KOPT-K1 (cell line): ENCODE data around the gene ZNF556.
"Not testable (repeated sequence)": the region's sequence is repeated elsewhere in the genome, so short reads cannot be mapped to it uniquely, and the experiment has no call there.

Experiments used
- H3K27ac ChIP-seq: fragments of 200-600 bp; sonication (generic); 2 replicates; pipeline ENCODE4 v1.5.1; 2016; ENCODE audit warnings: antibody characterized with exemption, mild to moderate bottlenecking, low read depth, low read length; ENCODE audit not compliant: poor library complexity, severe bottlenecking
- H3K36me3 ChIP-seq: fragments of 200-600 bp; sonication (generic); 2 replicates; pipeline ENCODE4 v1.5.1; 2017; ENCODE audit warnings: antibody characterized with exemption, mild to moderate bottlenecking, low read length, moderate library complexity; ENCODE audit not compliant: insufficient read depth
- H3K9me3 ChIP-seq: fragments of 200-600 bp; sonication (generic); 2 replicates; pipeline ENCODE4 v1.5.1; 2017; ENCODE audit warnings: antibody characterized with exemption, low read length, mild to moderate bottlenecking; ENCODE audit not compliant: insufficient read depth, poor library complexity, severe bottlenecking

ZNF556 gene

DNA sequence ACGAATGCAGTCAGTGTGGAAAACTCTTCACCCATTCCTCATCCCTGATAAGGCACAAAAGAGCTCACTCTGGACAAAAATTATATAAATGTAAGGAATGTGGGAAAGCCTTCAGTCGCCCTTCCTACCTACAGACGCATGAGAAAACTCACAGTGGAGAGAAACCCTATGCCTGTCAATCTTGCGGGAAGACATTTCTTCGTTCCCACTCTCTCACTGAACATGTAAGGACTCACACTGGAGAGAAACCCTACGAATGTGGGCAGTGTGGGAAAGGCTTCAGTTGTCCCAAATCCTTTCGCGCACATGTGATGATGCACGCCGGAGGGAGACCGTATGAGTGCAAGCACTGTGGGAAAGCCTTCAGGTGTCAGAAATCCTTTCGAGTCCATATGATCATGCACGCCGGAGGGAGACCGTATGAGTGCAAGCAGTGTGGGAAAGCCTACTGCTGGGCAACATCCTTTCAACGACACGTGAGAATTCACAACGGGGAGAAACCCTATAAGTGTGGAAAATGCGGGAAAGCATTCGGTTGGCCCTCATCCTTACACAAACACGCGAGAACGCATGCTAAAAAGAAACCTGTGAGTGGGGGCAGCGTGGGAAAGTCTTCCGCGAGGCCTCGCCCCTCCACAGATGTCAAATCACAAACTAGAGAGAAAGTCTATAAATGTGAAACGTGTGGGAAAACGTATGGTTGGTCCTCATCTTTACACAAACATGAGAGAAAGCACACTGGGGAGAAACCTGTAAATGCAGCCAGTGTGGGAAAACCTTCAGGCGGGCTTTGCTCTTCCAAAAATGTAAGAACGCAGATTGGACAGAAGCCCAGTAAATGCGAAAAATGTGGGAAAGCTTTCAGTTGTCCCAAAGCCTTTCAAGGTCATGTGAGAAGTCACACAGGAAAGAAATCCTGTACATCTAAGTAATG is 10.5 kb downstream of the ZNF556 start:
- Histone ChIP-seq H3K36me3 (no peaks in the 10 kb centered on the region), H3K27ac (no peak overlapping the region), H3K9me3 (peaks cover 46% of the 10 kb centered on the region)

- Histone ChIP-seq H3K9me3 (peaks cover 12% of the 10 kb centered on the region), H3K36me3 (no peaks in the 10 kb centered on the region), H3K27ac (no peak overlapping the region)
Measured at GRCh38 chr19:2883686-2884439, 16.7 kb downstream of the ZNF556 start.

- peaks cover 16% of the 10 kb centered on the region for H3K9me3 ChIP-seq
- no peaks in the 10 kb centered on the region for H3K36me3 ChIP-seq
- H3K27ac ChIP-seq = no peak overlapping the region
Measured at GRCh38 chr19:2885736-2886135, 18.6 kb downstream of the ZNF556 start.

DNA sequence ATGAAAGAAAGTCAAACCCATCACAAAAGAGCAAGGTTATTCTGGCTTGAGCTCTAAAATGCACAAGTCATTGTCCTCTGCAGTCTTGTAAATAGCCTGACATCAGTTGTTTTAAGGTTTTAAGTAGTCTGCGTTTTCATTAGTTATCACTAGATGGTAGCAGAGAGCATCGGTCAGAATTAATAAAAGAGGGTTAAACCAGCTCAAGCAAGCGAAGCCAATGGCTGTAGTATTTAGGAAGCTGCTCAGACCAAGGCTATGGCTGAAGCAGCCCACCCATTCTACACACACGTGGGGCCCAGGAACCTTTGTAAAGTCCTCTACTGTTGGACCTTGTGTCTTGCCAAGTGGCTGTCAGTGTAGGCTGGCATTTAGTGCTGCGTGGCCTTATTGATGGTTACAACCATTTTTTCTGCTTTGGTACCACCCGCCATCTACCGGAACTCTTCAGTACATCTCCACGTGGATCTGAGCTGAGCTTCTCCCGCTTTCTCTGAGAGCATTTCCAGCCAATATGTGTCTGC is 20.3 kb downstream of the ZNF556 start:
- H3K36me3 ChIP-seq = no peaks in the 10 kb centered on the region
- H3K27ac ChIP-seq = peak overlapping the region; percentile 76
- H3K9me3 ChIP-seq = peaks cover 11% of the 10 kb centered on the region

GRCh38 chr19:2888731-2889224 is 21.6 kb downstream of the ZNF556 start:
- peaks cover 11% of the 10 kb centered on the region for H3K9me3 ChIP-seq
- H3K36me3 ChIP-seq = no peaks in the 10 kb centered on the region
- H3K27ac ChIP-seq = peak overlapping the region; percentile 76

DNA sequence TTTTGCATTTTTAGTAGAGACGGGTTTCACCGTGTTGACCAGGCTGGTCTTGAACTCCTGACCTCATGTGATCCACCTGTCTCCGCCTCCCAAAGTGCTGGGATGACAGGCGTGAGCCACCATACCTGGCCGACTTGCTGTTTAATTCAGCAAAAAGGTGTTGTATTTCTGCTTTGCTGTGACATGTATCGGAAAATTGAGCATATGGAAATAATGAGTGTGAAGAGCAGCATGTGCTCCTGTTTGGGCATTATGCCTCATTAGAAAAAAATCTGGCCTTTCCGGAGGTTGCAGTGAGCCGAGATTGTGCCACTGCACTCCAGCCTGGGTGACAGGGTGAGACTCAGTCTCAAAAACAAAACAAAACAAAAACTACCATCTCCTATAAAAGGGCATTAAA is 23.4 kb downstream of the ZNF556 start:
- H3K9me3 ChIP-seq = peaks cover 16% of the 10 kb centered on the region
- H3K27ac ChIP-seq, H3K36me3 ChIP-seq: not testable (repeated sequence)

GRCh38 chr19:2896694-2897093 is 29.6 kb downstream of the ZNF556 start:
- H3K9me3 ChIP-seq = peaks cover 22% of the 10 kb centered on the region
- no peaks in the 10 kb centered on the region for H3K36me3 ChIP-seq
- H3K27ac ChIP-seq = no peak overlapping the region

GRCh38 chr19:2900296-2901252 is 33.4 kb downstream of the ZNF556 start, which contains the start of gene ZNF57:
ZNF57 (plus strand) TSS chr19:2900928; CDS start chr19:2901046, 118 bp downstream.
- Histone ChIP-seq H3K36me3 (no peaks in the 10 kb centered on the region), H3K9me3 (peaks cover 16% of the 10 kb centered on the region), H3K27ac (peak within 1 kb of the TSS; percentile 67)

GRCh38 chr19:2902590-2903218 is 35.6 kb downstream of the ZNF556 start:
- Histone ChIP-seq H3K27ac (peak overlapping the region; percentile 32), H3K9me3 (no peaks in the 10 kb centered on the region), H3K36me3 (no peaks in the 10 kb centered on the region)

DNA sequence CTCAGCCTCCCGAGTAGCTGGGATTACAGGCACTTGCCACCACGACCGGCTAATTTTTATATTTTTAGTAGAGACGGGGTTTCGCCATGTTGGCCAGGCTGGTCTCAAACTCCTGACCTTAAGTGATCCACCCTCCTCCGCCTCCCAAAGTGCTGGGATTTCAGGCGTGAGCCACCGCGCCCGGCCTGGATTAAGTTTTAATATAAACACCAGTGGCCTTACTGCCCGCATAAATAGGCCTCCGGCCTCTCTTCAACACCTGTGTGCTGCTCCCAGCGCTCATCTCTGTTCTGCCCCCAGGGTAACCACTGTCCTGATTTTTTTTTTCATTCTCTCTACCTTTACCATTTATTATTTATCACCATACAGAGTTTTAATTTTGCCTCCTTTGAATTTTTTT is 36.2 kb downstream of the ZNF556 start:
- not testable (repeated sequence) for H3K27ac ChIP-seq, H3K9me3 ChIP-seq, H3K36me3 ChIP-seq

GRCh38 chr19:2905918-2906519 is 38.9 kb downstream of the ZNF556 start:
- H3K27ac ChIP-seq = no peak overlapping the region
- H3K9me3 ChIP-seq = no peaks in the 10 kb centered on the region
- no peaks in the 10 kb centered on the region for H3K36me3 ChIP-seq

- Histone ChIP-seq H3K9me3 (no peaks in the 10 kb centered on the region), H3K27ac (no peak overlapping the region), H3K36me3 (no peaks in the 10 kb centered on the region)
Measured at GRCh38 chr19:2906631-2907195, 39.6 kb downstream of the ZNF556 start.

GRCh38 chr19:2912306-2912705 is 45.2 kb downstream of the ZNF556 start:
- H3K9me3 ChIP-seq = peaks cover 50% of the 10 kb centered on the region
- no peak overlapping the region for H3K27ac ChIP-seq
- peaks cover 35% of the 10 kb centered on the region for H3K36me3 ChIP-seq
